Measurements from ENCODE around the gene PNPLA6. TPM values are rescaled to one million over a fixed set of nuclear protein-coding genes. Genes with fewer than 3 reads are reported as not detected.

Gene PNPLA6
- total and polyA plus RNA-seq, 2 of the 8 experiments (the other 6 are each of a cell fraction or from before 2014, with no cell fraction given): 55.1 to 121 TPM

DNA sequence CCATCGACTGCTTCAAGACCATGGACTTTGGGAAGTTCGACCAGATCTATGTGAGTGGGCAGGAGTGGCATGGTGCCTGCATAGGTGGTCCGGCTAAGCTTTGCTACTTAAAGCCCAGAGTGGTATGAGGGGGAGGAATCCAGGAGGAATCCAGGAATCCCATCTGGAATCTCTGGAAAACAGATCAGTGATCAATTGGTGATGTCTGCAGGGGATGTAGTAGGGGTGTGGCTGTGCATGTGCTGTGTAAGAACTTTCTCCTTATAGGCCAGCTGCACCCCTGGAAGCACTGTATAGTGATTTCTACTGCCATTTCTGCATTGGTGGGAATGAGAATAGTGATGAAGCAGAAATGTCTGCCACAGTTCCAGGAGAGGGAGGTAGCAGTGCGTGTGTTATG lies 23.6 kb downstream of the PNPLA6 start:
- no peak overlapping the region for H3K23ac ChIP-seq (ENCODE audit: insufficient read length)
- H4K8ac ChIP-seq (ENCODE audit: extremely low read depth, insufficient read depth, low read length): no peak overlapping the region
- H3K36me3 ChIP-seq (ENCODE audit: control insufficient read depth in 2 of 4, insufficient read depth in 4 of 4, low read length in 3 of 4): peaks cover 10 to 31% (median 19%) of the 10 kb centered on the region in 4 experiments
- no peak overlapping the region for H2BK20ac ChIP-seq (ENCODE audit: low read length)
- no peak overlapping the region for H2AK5ac ChIP-seq (ENCODE audit: low read depth, low read length)
- DNase-seq (ENCODE audit: low read depth in 1 of 2, low spot score in 2 of 2) (no peak), FAIRE-seq (no peak)
- peaks cover 0 to 6% (median 2%) of the 10 kb centered on the region in 4 experiments; a peak in 4 of 7 replicates for H3K4me1 ChIP-seq (replicated peaks in 1 of 4; ENCODE audit: control insufficient read depth in 3 of 4, insufficient read depth in 4 of 4, low read length in 3 of 4)
- no peak overlapping the region for H3K9ac ChIP-seq (replicated peaks in 1 of 4; ENCODE audit: extremely low read depth in 1 of 4, low read depth in 3 of 4, low read length in 3 of 4)
- H3K18ac ChIP-seq (ENCODE audit: extremely low read depth, low read length): no peak overlapping the region
- H3K27me3 ChIP-seq (replicated peaks in 1 of 4; ENCODE audit: control insufficient read depth in 3 of 4, extremely low read depth in 1 of 4, insufficient read depth in 3 of 4, low read length in 3 of 4): no peaks in the 10 kb centered on the region
- H3K79me1 ChIP-seq (ENCODE audit: low read depth, low read length): no peaks in the 10 kb centered on the region
- no peak overlapping the region for H3K4me2 ChIP-seq (ENCODE audit: insufficient read depth in 1 of 2, low read depth in 2 of 2, low read length in 2 of 2)
- no peak overlapping the region for H3K27ac ChIP-seq (ENCODE audit: low read depth, low read length)
- no peak overlapping the region for H2BK5ac ChIP-seq (ENCODE audit: low read depth, low read length)
- H3K56ac ChIP-seq (replicated peaks; ENCODE audit: insufficient read length, low read depth, low read length): no peak overlapping the region
- H3K4ac ChIP-seq (replicated peaks; ENCODE audit: insufficient read length, low read depth, low read length): no peak overlapping the region
- H3K23me2 ChIP-seq (ENCODE audit: low read depth, low read length): no peaks in the 10 kb centered on the region; the same call in 1 of the 2 replicates
- H2BK15ac ChIP-seq (ENCODE audit: low read length): no peak overlapping the region
- POLR2A ChIA-PET (ENCODE audit: partially characterized antibody): interaction anchor here (1.2 kb wide), 1 partner anchor 9 kb away, joined by 3 read pairs; no protein-coding TSS in a partner anchor
- no peak overlapping the region for H4K91ac ChIP-seq (replicated peaks; ENCODE audit: insufficient read length, low read length)
- no peaks in the 10 kb centered on the region for H3K9me3 ChIP-seq (ENCODE audit: insufficient read depth in 2 of 2, low read depth in 1 of 2, low read length in 1 of 2)
- no peak overlapping the region for H2BK120ac ChIP-seq (replicated peaks; ENCODE audit: low read depth, low read length)
- H4K5ac ChIP-seq (ENCODE audit: insufficient read length, low read depth, low read length): no peak overlapping the region
- H3K14ac ChIP-seq (ENCODE audit: insufficient read length): no peak overlapping the region
- H3K4me3 ChIP-seq (ENCODE audit: extremely low read depth in 1 of 4, insufficient read depth in 2 of 4, low read depth in 3 of 4, low read length in 4 of 4): no peak overlapping the region
- 83% methylated on average over 4 of the region's 4 CpGs; no CpG with 5 or more reads in 1 of the 2 experiments for WGBS, 2 experiments (ENCODE audit: extremely low coverage in 1 of 2, insufficient coverage in 1 of 2, insufficient read length in 1 of 2, insufficient replicate concordance in 2 of 2, low coverage in 1 of 2, low lambda C conversion rate in 2 of 2, missing lambda C conversion rate in 1 of 2)
- H2AFZ ChIP-seq (ENCODE audit: low read length): no peak overlapping the region
- H3K79me2 ChIP-seq (ENCODE audit: control insufficient read depth in 1 of 2, insufficient read depth in 2 of 2, low read length in 2 of 2): no peaks in the 10 kb centered on the region
- CTCF ChIA-PET (ENCODE audit: partially characterized antibody): interaction anchor here (1.2 to 2.9 kb wide), 4 partner anchors 9 to 62 kb away, joined by 3 to 14 read pairs (median 5); partner anchors contain the start of gene CAMSAP3
- H2BK12ac ChIP-seq (ENCODE audit: low read depth, low read length): no peak overlapping the region
- peaks cover 0 to 10% of the 10 kb centered on the region in 2 experiments for H4K20me1 ChIP-seq (replicated peaks in 1 of 2; ENCODE audit: control insufficient read depth in 1 of 2, insufficient read depth in 2 of 2, low read length in 2 of 2)
- no peak for TF ChIP-seq ZNF274 (IDR thresholded peaks at IDR 0.05; ENCODE audit: borderline replicate concordance, extremely low read depth, low read length)
- no peak for TF ChIP-seq POU5F1 (IDR thresholded peaks at IDR 0.05; ENCODE audit: low read depth, low read length)
- no peak for TF ChIP-seq SIX5 (IDR thresholded peaks at IDR 0.05; ENCODE audit: low read depth, low read length)
- no peak for TF ChIP-seq RXRA (IDR thresholded peaks at IDR 0.05; ENCODE audit: insufficient read depth, low read depth, low read length)
- TF ChIP-seq, protein P1, sequence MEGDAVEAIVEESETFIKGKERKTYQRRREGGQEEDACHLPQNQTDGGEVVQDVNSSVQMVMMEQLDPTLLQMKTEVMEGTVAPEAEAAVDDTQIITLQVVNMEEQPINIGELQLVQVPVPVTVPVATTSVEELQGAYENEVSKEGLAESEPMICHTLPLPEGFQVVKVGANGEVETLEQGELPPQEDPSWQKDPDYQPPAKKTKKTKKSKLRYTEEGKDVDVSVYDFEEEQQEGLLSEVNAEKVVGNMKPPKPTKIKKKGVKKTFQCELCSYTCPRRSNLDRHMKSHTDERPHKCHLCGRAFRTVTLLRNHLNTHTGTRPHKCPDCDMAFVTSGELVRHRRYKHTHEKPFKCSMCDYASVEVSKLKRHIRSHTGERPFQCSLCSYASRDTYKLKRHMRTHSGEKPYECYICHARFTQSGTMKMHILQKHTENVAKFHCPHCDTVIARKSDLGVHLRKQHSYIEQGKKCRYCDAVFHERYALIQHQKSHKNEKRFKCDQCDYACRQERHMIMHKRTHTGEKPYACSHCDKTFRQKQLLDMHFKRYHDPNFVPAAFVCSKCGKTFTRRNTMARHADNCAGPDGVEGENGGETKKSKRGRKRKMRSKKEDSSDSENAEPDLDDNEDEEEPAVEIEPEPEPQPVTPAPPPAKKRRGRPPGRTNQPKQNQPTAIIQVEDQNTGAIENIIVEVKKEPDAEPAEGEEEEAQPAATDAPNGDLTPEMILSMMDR (IDR thresholded peaks at IDR 0.05; ENCODE audit: control extremely low read depth in 1 of 3, insufficient read depth in 1 of 3, low read depth in 1 of 3, low read length in 3 of 3): no peak
- TF ChIP-seq CTBP2 (IDR thresholded peaks at IDR 0.05; ENCODE audit: borderline replicate concordance, insufficient read depth, insufficient read length, low read length): no peak
- no peak for TF ChIP-seq TAF1 (IDR thresholded peaks at IDR 0.05; ENCODE audit: low read depth, low read length)
- TF ChIP-seq KDM1A (IDR thresholded peaks at IDR 0.05; ENCODE audit: borderline replicate concordance, low read length): no peak
- TF ChIP-seq, protein P2, sequence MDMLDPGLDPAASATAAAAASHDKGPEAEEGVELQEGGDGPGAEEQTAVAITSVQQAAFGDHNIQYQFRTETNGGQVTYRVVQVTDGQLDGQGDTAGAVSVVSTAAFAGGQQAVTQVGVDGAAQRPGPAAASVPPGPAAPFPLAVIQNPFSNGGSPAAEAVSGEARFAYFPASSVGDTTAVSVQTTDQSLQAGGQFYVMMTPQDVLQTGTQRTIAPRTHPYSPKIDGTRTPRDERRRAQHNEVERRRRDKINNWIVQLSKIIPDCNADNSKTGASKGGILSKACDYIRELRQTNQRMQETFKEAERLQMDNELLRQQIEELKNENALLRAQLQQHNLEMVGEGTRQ (IDR thresholded peaks at IDR 0.05; ENCODE audit: low read length): no peak
- no peak for TF ChIP-seq PHF8 (conservative IDR thresholded peaks at IDR 0.05; ENCODE audit: low read depth, low read length)

All from H1 (cell line).